DMS114 treated with DMSO at 0.1 percent for 48 hours (cell line): ENCODE measurements around the gene KLHL26.

Source experiments
- DNase-seq: peaks from one replicate; lab custom pipeline; 2025; ENCODE audit not compliant: unreplicated experiment; lab: John Stamatoyannopoulos, UW

The KLHL26 gene

GRCh38 chr19:18683109-18683957, 46.5 kb downstream of the KLHL26 start, which contains the start of gene CRTC1:
Gene CRTC1, plus strand, starts transcription at chr19:18683680. Its CDS starts 23 bp downstream, at chr19:18683703.
- DNase-seq, result peak; percentile 79

- no peak for DNase-seq
Measured at GRCh38 chr19:18683958-18684641, 47.3 kb downstream of the KLHL26 start.

- DNase-seq, result no peak
Measured at GRCh38 chr19:18684642-18684993, 47.8 kb downstream of the KLHL26 start.

- DNase-seq, result no peak
Measured at GRCh38 chr19:18685597-18686190, 48.9 kb downstream of the KLHL26 start.

- no peak for DNase-seq
Measured at GRCh38 chr19:18687740-18688465, 51.1 kb downstream of the KLHL26 start.

GRCh38 chr19:18696023-18696422, 59.2 kb downstream of the KLHL26 start:
- no peak for DNase-seq

- DNase-seq, result no peak
Measured at GRCh38 chr19:18697680-18698079, 60.9 kb downstream of the KLHL26 start.

GRCh38 chr19:18698321-18699167, 61.7 kb downstream of the KLHL26 start:
- no peak for DNase-seq

- no peak for DNase-seq
Measured at GRCh38 chr19:18699403-18700054, 62.7 kb downstream of the KLHL26 start.

GRCh38 chr19:18700501-18701249, 63.8 kb downstream of the KLHL26 start:
- DNase-seq, result peak; percentile 25

GRCh38 chr19:18701250-18701608, 64.4 kb downstream of the KLHL26 start:
- DNase-seq, result no peak

- DNase-seq, result no peak
Measured at GRCh38 chr19:18704054-18704453, 67.2 kb downstream of the KLHL26 start.

GRCh38 chr19:18704971-18705370, 68.1 kb downstream of the KLHL26 start:
- no peak for DNase-seq

- no peak for DNase-seq
Measured at GRCh38 chr19:18708452-18709231, 71.8 kb downstream of the KLHL26 start.

- DNase-seq, result no peak
Measured at GRCh38 chr19:18709546-18709945, 72.7 kb downstream of the KLHL26 start.

- no peak for DNase-seq
Measured at GRCh38 chr19:18710186-18710585, 73.4 kb downstream of the KLHL26 start.

- no peak for DNase-seq
Measured at GRCh38 chr19:18710996-18711751, 74.3 kb downstream of the KLHL26 start.

GRCh38 chr19:18711893-18712292, 75.1 kb downstream of the KLHL26 start:
- no peak for DNase-seq
